H9 (cell line): ENCODE measurements around the gene RSAD2. TPM values are rescaled to one million over a fixed set of nuclear protein-coding genes. Genes with fewer than 3 reads are reported as not detected.

Experiments
- DNase-seq: peaks from one replicate; pipeline ENCODE4 v3.0.0-alpha.2; 2017
- H2AFZ ChIP-seq: one replicate; pipeline ENCODE4 v1.6.1; 2013; ENCODE audit warnings: mild to moderate bottlenecking, low read length, control low read depth, moderate library complexity
- H2AK5ac ChIP-seq: 2 replicates; pipeline ENCODE4 v1.6.1; 2013; ENCODE audit warnings: low read length, control low read depth, mixed read lengths; ENCODE audit not compliant: insufficient read length
- H2BK120ac ChIP-seq: one replicate; pipeline ENCODE4 v1.6.1; 2013; ENCODE audit warnings: low read depth, mild to moderate bottlenecking, low read length, control low read depth, inconsistent platforms; ENCODE audit not compliant: poor library complexity, severe bottlenecking
- H2BK12ac ChIP-seq: 2 replicates; pipeline ENCODE4 v1.6.1; 2013; ENCODE audit warnings: low read length, control low read depth, mixed read lengths, low read depth; ENCODE audit not compliant: insufficient read length
- H2BK15ac ChIP-seq: 2 replicates; pipeline ENCODE4 v1.6.1; 2013; ENCODE audit warnings: low read depth, low read length, control low read depth
- H2BK20ac ChIP-seq: one replicate; pipeline ENCODE4 v1.6.1; 2013; ENCODE audit warnings: low read depth, mild to moderate bottlenecking, low read length, control low read depth, inconsistent platforms; ENCODE audit not compliant: poor library complexity, severe bottlenecking
- H2BK5ac ChIP-seq: 2 replicates; pipeline ENCODE4 v1.6.1; 2013; ENCODE audit warnings: low read length, control low read depth, mixed read lengths; ENCODE audit not compliant: insufficient read length
- H3K14ac ChIP-seq: 2 replicates; pipeline ENCODE4 v1.6.1; 2013; ENCODE audit warnings: low read length, control low read depth; ENCODE audit not compliant: insufficient read depth
- H3K18ac ChIP-seq: 2 replicates; pipeline ENCODE4 v1.6.1; 2013; ENCODE audit warnings: low read depth, mild to moderate bottlenecking, mixed read lengths, low read length, control low read depth; ENCODE audit not compliant: insufficient read length
- H3K23ac ChIP-seq: 2 replicates; pipeline ENCODE4 v1.6.1; 2013; ENCODE audit warnings: low read length, control low read depth, mixed read lengths, low read depth; ENCODE audit not compliant: insufficient read length
- H3K23me2 ChIP-seq: 2 replicates; pipeline ENCODE4 v1.6.1; 2013; ENCODE audit warnings: low read depth, mild to moderate bottlenecking, mixed read lengths, low read length, control low read depth; ENCODE audit not compliant: insufficient read length, poor library complexity, severe bottlenecking
- H3K27ac ChIP-seq: 2 replicates; pipeline ENCODE4 v1.5.1; 2013; ENCODE audit warnings: low read length, control low read depth, mixed read lengths, low read depth; ENCODE audit not compliant: insufficient read length
- H3K27me3 ChIP-seq: 2 replicates; pipeline ENCODE4 v1.6.1; 2013; ENCODE audit warnings: low read length, control low read depth, inconsistent platforms; ENCODE audit not compliant: insufficient read depth
- H3K4ac ChIP-seq: 2 replicates; pipeline ENCODE4 v1.6.1; 2013; ENCODE audit warnings: low read depth, mild to moderate bottlenecking, control low read depth, inconsistent platforms, low read length, moderate library complexity
- H3K4me1 ChIP-seq: 2 replicates; pipeline ENCODE4 v1.6.1; 2013; ENCODE audit warnings: low read length, control low read depth, inconsistent platforms; ENCODE audit not compliant: insufficient read depth
- H3K4me2 ChIP-seq: 2 replicates; pipeline ENCODE4 v1.6.1; 2013; ENCODE audit warnings: low read length, control low read depth, mixed read lengths; ENCODE audit not compliant: insufficient read length, insufficient read depth
- H3K56ac ChIP-seq: 2 replicates; pipeline ENCODE4 v1.6.1; 2013; ENCODE audit warnings: low read depth, mild to moderate bottlenecking, mixed read lengths, low read length, control low read depth; ENCODE audit not compliant: insufficient read length
- H3K79me1 ChIP-seq: 2 replicates; pipeline ENCODE4 v1.6.1; 2013; ENCODE audit warnings: low read depth, mild to moderate bottlenecking, moderate library complexity, low read length, control low read depth, inconsistent platforms; ENCODE audit not compliant: insufficient read depth, poor library complexity, severe bottlenecking
- H3K79me2 ChIP-seq: 2 replicates; pipeline ENCODE4 v1.6.1; 2013; ENCODE audit warnings: low read length, control low read depth, inconsistent platforms; ENCODE audit not compliant: insufficient read depth
- H3K9ac ChIP-seq: 2 replicates; pipeline ENCODE4 v1.6.1; 2013; ENCODE audit warnings: low read length, control low read depth, mixed read lengths; ENCODE audit not compliant: insufficient read length; ENCODE audit errors: extremely low read depth
- H3K9me3 ChIP-seq: one replicate; pipeline ENCODE4 v1.6.1; 2013; ENCODE audit warnings: low read depth, low read length, inconsistent platforms; ENCODE audit not compliant: control insufficient read depth
- H3T11ph ChIP-seq: one replicate; pipeline ENCODE4 v1.6.1; 2013; ENCODE audit warnings: mild to moderate bottlenecking, low read length, control low read depth, inconsistent platforms
- H4K20me1 ChIP-seq: one replicate; pipeline ENCODE4 v1.6.1; 2013; ENCODE audit not compliant: control insufficient read depth, insufficient read length, insufficient read depth
- H4K5ac ChIP-seq: 2 replicates; pipeline ENCODE4 v1.6.1; 2013; ENCODE audit warnings: low read depth, mild to moderate bottlenecking, mixed read lengths, low read length, control low read depth; ENCODE audit not compliant: insufficient read length
- H4K8ac ChIP-seq: replicated peaks from 2 replicates; pipeline ENCODE4 v1.6.1; 2013; ENCODE audit warnings: low read length, control low read depth, mixed read lengths, low read depth; ENCODE audit not compliant: insufficient read length
- H4K91ac ChIP-seq: 2 replicates; pipeline ENCODE4 v1.6.1; 2013; ENCODE audit warnings: low read depth, mild to moderate bottlenecking, moderate library complexity, mixed read lengths, low read length, control low read depth; ENCODE audit not compliant: insufficient read length
- H3K27ac Mint-ChIP-seq, 3 experiments: 2 replicates in 2 of 3; 3 replicates in 1 of 3; pipeline ENCODE4 v1.8.0; 2020 to 2021; ENCODE audit warnings: mixed read lengths in 3 of 3, mild to moderate bottlenecking in 1 of 3, moderate library complexity in 1 of 3
- H3K27me3 Mint-ChIP-seq: 2 replicates; pipeline ENCODE4 v1.8.0; 2021; ENCODE audit warnings: low read depth, mild to moderate bottlenecking, moderate library complexity, mixed read lengths
- H3K36me3 Mint-ChIP-seq, 3 experiments: 2 replicates in 2 of 3; 3 replicates in 1 of 3; pipeline ENCODE4 v1.8.0; 2020 to 2021; ENCODE audit warnings: low read depth in 3 of 3, mixed read lengths in 3 of 3; ENCODE audit not compliant: insufficient read depth in 1 of 3
- H3K4me1 Mint-ChIP-seq, 2 experiments: 2 replicates each; pipeline ENCODE4 v1.8.0; 2020; ENCODE audit warnings: mixed read lengths in 2 of 2
- H3K4me3 Mint-ChIP-seq, 2 experiments: 2 replicates in 1 of 2; 3 replicates in 1 of 2; pipeline ENCODE4 v1.8.0; 2020 to 2021; ENCODE audit warnings: mild to moderate bottlenecking in 2 of 2, mixed read lengths in 2 of 2, moderate library complexity in 1 of 2
- H3K9me3 Mint-ChIP-seq, 2 experiments: 2 replicates in 1 of 2; 3 replicates in 1 of 2; pipeline ENCODE4 v1.8.0; 2020; ENCODE audit warnings: mild to moderate bottlenecking in 2 of 2, mixed read lengths in 2 of 2, moderate library complexity in 1 of 2
- CTCF ChIP-seq: fragments of 200-600 bp; sonication (generic); conservative IDR thresholded peaks from 3 replicates; pipeline ENCODE4 v1.8.0; 2021; ENCODE audit warnings: antibody characterized with exemption, mild to moderate bottlenecking
- total RNA-seq: library from RNA; stranded (reverse); gene quantifications from 2 replicates; pipeline ENCODE4 v1.2.1, GENCODE V29; 2021

The RSAD2 gene
- total RNA-seq, 1 experiment from 2014 or later = not detected

GRCh38 chr2:6835467-6835866 lies 42.1 kb upstream of the RSAD2 start:
- Histone ChIP-seq H3K23ac (no peak overlapping the region), H4K20me1 (no peaks in the 10 kb centered on the region), H2BK5ac (no peak overlapping the region), H3K79me2 (no peaks in the 10 kb centered on the region), H3K14ac (no peak overlapping the region), H2AFZ (no peak overlapping the region), H3K9me3 (no peaks in the 10 kb centered on the region), H2BK12ac (no peak overlapping the region), H4K8ac (no peak overlapping the region), H3T11ph (no peak overlapping the region), H4K5ac (no peak overlapping the region), H3K18ac (no peak overlapping the region), H3K4ac (no peak overlapping the region), H3K27ac (no peak overlapping the region), H2AK5ac (no peak overlapping the region), H3K27me3 (no peaks in the 10 kb centered on the region), H2BK15ac (no peak overlapping the region), H2BK20ac (no peak overlapping the region), H3K4me1 (no peaks in the 10 kb centered on the region), H3K56ac (no peak overlapping the region), H3K23me2 (no peaks in the 10 kb centered on the region), H4K91ac (no peak overlapping the region), H3K9ac (no peak overlapping the region), H3K79me1 (no peaks in the 10 kb centered on the region), H2BK120ac (no peak overlapping the region), H3K4me2 (no peak overlapping the region)
- no peak for TF ChIP-seq CTCF
- H3K9me3 Mint-ChIP-seq = peaks cover 40 to 54% of the 10 kb centered on the region in 2 experiments
- H3K36me3 Mint-ChIP-seq = peaks cover 9 to 21% (median 10%) of the 10 kb centered on the region in 3 experiments
- no peak overlapping the region for H3K27ac Mint-ChIP-seq
- H3K27me3 Mint-ChIP-seq = no peaks in the 10 kb centered on the region; the same call in none of the 2 replicates
- no peaks in the 10 kb centered on the region for H3K4me1 Mint-ChIP-seq
- DNase-seq = no peak
- no peak overlapping the region for H3K4me3 Mint-ChIP-seq
